Right hindlimb (tissue), 1 donor: Measurements from ENCODE around the gene KRTAP5-3.

Source experiments
- DNase-seq: peaks from one replicate; pipeline ENCODE4 v3.0.0-alpha.2; 2018

KRTAP5-3 gene

GRCh38 chr11:1563149-1563638 is 45.1 kb downstream of the KRTAP5-3 start:
- peak; percentile 24 for DNase-seq

- no peak for DNase-seq
These were observed 45.7 kb downstream of the KRTAP5-3 start for GRCh38 chr11:1562469-1563148.

GRCh38 chr11:1561955-1562354 is 46.3 kb downstream of the KRTAP5-3 start:
- DNase-seq, result no peak

- no peak for DNase-seq
These were observed 47.0 kb downstream of the KRTAP5-3 start for GRCh38 chr11:1561266-1561665.

- no peak for DNase-seq
These were observed 47.5 kb downstream of the KRTAP5-3 start for GRCh38 chr11:1560649-1561251.

- DNase-seq, result no peak
These were observed 48.1 kb downstream of the KRTAP5-3 start for GRCh38 chr11:1560002-1560648.

- peak; percentile 85 for DNase-seq
These were observed 48.9 kb downstream of the KRTAP5-3 start for GRCh38 chr11:1559111-1559951.

GRCh38 chr11:1558775-1559110 is 49.5 kb downstream of the KRTAP5-3 start:
- DNase-seq, result no peak

GRCh38 chr11:1557904-1558774 is 50.1 kb downstream of the KRTAP5-3 start:
- peak; percentile 74 for DNase-seq
